ENCODE measurements around the gene FGF21.
"Not testable (repeated sequence)": the region's sequence is repeated elsewhere in the genome, so short reads cannot be mapped to it uniquely, and the experiment has no call there.

FGF21 gene

DNA sequence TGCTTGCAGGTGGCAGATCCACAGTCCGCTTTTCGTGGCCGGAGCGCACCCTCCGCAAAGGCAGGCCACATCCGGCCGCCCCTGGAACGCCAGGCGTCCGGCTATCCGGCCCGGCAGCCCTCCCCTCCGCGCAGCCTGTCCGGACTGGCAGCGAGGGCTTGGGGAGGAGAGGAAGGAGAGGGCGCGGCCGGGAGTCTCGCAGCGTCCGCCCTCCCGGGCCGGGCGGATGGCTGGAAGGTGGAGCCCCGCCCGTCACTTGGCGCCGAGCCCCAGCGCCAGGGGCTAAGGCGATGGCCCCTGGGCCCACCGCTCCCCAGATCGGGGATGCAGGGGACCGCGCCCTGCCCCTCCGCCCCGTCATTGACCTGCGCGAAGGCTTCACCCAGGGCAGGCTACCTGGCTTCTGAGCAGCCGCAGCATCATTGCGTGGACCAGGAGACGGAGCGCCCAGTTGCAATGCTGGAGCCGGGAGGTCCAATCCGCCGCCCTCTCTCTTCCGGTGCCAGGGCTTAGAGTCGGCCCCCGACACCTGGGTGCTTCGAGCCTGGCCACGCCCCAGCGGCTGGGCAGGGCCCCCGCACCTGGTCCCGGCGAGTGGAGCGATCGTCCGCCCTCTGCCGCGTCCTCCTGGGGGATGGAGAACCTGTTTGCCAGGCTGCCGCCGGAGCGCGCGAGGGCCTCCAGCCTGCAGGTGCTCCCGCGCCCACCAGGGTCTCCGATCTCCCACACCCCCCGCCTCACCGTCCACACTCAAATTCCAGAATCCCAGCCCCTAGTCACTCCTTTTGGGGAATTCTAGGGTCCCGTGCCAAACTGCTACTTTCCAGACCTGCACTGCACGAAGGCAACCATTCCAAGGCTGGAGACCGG lies 2.6 kb upstream of the FGF21 start, which contains the start of gene FUT1:
FUT1 (minus strand) TSS at position 146 of the 870 bp plus-strand sequence. CDS start 1,360 bp downstream, outside the sequence.
- no peak for DNase-seq

GRCh38 chr19:48755787-48756186 lies 463 bp downstream of the FGF21 start:
- no peak for DNase-seq

GRCh38 chr19:48756212-48756611 lies 888 bp downstream of the FGF21 start:
- no peak for DNase-seq

DNA sequence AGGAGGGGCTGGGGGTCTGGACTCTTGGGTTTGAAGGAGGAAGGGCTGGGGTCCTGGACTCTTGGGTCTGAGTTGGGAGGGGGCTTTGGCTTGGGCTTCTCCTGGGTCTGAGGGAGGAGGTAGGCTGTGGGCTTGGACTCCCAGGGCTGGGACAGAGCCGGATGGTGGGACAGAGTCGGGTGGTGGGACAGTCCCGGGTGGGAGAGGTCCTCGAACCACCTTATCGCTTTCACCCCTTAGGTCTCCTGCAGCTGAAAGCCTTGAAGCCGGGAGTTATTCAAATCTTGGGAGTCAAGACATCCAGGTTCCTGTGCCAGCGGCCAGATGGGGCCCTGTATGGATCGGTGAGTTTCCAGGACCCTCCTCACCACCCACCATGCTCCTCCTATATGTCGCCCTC lies 1.4 kb downstream of the FGF21 start:
- DNase-seq: no peak

- DNase-seq: no peak
Observed at GRCh38 chr19:48757089-48757675, 1.9 kb downstream of the FGF21 start.

DNA sequence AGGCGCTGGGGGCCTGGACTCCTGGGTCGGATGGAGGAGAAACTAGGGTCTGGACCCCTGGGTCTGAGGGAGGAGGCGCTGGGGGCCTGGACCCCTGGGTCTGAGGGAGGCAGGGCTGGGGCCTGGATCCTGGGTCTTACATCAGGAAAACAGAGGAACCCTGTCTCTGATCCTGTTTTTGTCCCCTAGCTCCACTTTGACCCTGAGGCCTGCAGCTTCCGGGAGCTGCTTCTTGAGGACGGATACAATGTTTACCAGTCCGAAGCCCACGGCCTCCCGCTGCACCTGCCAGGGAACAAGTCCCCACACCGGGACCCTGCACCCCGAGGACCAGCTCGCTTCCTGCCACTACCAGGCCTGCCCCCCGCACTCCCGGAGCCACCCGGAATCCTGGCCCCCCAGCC lies 2.4 kb downstream of the FGF21 start:
- DNase-seq: no peak

DNA sequence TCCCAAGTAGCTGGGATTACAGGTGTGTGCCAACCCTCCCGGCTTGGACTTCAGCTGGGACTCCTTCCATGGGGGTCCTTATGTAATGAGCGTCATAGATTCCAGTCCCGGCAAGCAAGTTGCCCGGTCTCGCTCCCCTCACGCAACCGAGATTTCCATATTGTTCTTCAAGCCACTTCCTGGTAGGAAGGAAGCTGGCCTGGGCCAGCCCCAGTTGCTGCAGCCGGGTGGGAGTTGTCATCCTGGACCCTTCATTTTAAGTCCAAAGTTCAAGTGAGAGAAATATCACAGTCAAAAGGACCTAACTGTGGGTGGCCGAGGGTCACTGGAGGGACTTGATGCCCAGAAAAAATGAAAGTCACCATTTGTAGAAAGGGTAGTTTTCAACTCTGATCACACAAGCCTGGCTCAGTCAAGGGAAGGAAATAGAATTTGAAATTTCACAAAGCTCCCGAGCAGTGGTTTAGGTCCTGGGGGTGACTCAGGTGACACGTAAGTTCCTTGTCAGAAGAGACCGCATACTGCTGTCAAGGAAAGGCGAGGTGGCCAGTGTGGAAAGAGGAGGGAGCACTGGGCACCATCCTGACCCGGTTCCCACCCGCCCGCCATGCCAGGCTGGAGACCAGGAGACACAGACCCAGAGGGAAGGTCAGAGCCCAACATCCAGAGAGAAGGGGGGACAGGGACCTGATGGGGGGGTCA lies 5.3 kb downstream of the FGF21 start:
- no peak for DNase-seq

DNA sequence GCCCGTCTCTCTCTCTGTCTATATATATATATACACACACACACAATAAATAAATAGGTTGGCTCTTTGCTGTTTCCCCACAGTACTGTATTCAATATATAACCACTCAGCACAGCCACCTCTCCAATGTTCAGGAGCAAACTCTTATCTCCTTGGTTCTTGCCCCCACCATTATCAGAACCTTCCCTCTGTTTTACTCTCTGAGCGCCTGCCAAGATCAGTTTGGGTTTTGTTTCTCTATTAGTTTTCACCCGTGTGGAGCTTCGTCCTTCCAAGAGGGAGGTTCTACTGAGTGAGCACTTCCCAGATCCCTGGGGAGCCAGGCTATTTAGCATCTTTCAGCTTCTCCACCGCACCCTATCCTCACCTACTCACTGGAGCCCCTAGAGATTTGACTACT lies 10.5 kb downstream of the FGF21 start:
- DNase-seq: not testable (repeated sequence)

DNA sequence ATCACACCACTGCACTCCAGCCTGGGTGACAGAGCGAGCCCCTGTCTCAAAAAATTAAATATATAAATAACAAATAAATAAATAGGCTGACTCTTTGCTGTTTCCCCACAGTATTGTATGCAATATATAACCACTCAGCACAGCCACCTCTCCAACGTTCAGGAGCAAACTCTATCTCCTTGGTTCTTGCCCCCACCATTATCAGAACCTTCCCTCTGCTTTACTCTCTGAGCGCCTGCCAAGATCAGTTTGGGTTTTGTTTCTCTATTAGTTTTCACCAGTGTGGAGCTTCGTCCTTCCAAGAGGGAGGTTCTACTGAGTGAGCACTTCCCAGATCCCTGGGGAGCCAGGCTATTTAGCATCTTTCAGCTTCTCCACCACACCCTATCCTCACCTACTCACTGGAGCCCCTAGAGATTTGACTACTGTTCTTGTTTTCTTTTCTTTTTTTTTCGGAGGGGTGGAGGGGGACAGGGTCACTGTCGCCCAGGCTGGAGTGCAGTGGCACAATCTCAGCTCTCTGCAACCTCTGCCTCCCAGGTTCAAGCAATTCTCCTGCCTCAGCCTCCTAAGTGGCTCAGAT lies 12.9 kb downstream of the FGF21 start:
- DNase-seq: not testable (repeated sequence)

DNA sequence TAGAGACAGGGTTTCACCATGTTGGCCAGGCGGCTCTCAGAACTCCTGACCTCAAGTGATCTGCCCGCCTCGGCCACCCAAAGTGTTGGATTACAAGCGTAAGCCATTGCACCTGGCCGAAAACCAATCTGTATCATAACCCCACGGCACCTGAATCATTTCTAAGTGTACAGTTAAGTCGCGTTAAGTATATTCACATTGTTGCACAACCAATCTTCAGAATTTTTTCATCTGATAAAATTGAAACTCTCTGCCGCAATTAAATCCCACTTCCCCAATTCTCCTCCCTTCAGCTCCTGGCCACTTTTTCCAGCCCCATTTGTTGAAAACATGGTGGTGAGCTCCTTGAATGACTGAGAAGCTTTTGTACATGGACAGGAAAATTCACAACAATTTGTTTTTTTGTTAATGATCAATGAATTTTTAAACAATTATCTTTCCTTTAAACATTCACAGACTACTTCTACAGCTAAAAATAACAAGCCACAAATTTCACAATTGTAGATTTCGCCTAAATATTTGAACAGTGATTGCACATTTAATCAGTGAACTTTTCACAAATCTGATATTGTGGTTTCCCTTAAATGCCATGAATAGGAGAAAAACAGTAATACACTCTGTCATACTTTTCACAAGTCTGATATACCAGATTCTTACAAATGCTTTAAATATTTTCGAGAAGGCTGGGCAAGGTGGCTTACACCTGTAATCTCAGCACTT lies 13.8 kb downstream of the FGF21 start:
- DNase-seq: no peak

DNA sequence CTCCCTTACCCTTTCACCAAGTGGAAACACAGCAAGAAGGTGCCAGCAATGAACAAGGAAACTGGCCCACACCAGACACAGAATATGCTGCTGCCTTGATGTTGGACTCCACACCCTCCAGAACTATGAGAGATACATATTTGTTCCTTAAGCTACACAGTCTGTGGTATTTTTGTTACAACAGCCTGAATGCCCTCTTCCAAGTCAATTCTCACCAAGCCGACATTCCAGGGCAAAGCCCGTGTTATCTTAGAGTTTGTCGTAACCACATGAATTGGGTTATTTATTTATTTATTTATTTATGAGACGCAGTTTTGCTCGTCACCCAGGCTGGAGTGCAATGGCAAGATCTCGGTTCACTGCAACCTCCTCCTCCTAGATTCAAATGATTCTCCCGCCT lies 14.9 kb downstream of the FGF21 start:
- no peak for DNase-seq

DNA sequence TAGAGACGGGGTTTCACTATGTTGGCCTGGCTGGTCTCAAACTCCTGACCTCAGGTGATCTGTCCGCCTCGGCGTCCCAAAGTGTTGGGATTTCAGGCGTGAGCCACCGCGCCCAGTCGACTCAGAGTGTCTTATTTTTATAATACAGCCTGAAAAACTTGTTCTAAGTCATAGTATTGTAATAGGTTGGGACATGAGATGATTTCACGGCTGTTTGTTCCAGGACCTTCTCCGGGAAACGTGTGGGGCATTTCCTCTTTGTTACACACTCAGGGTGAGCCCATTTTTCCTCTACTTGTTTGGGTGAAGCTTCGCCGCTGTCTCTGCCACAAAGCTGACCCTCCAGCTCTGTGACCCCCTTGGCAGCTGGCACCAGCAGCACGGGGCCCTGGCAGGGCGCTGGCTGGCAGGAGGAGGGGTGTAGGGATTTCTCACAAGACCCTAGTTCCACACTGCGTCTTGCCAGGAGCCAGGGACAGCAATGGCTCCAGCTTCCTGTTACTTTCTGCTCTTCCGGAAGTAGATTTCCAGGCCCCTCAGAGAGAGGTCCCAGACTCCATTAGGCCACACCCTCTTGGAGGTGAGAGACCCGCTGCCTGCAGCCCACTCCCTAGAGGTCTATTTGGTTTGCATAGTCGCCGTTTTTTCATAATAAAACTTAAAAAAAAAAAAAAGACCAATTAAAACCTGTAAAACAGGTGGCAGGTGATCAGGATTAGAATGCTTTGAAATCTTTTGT lies 15.6 kb downstream of the FGF21 start:
- DNase-seq: no peak

- no peak for DNase-seq
Observed at GRCh38 chr19:48772503-48772953, 17.2 kb downstream of the FGF21 start.

- DNase-seq: no peak
Observed at GRCh38 chr19:48777139-48777538, 21.8 kb downstream of the FGF21 start.

GRCh38 chr19:48777720-48778119 lies 22.4 kb downstream of the FGF21 start:
- no peak for DNase-seq

GRCh38 chr19:48779636-48780035 lies 24.3 kb downstream of the FGF21 start:
- no peak for DNase-seq

GRCh38 chr19:48780631-48781391 lies 25.5 kb downstream of the FGF21 start:
- DNase-seq: no peak

DNA sequence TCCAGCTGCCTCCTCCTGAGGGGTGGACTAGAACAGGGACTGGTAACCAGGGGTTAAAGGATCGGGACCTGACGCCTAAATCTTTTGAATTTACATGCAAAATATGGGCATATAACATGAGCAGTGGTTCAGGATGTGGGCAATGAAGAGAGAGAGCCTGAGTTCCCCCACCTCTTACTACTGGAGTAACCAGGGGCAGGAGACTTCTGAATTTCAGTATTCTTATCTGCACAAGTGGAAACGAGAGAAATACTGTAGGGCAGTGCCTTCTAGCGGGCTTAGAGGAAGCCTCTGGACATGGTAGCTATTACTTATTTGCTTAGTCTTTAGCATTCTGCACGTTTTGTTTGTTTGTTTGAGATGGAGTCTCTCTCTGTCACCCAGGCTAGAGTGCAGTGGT lies 29.2 kb downstream of the FGF21 start:
- DNase-seq: no peak

DNA sequence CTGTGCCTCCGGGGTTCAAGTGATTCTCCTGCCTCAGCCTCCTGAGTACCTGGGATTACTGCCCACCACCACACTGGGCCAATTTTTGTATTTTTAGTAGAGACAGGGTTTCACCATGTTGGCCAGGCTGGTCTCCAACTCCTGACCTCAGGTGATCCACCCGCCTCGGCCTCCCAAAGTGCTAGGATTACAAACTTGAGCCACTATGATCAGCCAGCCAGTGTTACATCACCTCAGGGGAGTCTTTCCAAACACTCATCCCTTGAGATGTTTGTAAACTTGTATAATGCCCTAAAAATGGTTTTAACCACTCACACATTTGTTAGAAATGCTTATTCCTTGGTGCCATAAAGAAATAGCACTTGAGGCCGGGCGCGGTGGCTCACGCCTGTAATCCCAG lies 31.1 kb downstream of the FGF21 start:
- not testable (repeated sequence) for DNase-seq

DNA sequence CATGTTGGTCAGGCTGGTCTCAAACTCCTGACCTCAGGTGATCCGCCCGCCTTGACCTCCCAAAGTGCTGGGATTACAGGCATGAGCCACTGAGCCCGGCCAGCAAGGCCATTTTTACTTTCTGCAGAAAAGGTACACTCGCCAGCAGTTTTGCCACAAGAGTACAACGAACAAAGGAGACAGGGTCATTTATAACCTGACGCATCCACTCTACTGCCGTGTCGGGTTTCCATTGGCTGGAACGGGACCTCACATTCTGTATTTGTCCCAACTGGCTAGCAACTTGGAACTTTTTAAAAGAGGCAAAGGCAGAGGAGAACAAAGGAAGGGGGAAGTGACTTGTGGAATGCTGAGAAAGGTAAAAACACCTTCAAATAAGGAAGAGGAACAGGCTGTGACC lies 32.0 kb downstream of the FGF21 start:
- not testable (repeated sequence) for DNase-seq

DNA sequence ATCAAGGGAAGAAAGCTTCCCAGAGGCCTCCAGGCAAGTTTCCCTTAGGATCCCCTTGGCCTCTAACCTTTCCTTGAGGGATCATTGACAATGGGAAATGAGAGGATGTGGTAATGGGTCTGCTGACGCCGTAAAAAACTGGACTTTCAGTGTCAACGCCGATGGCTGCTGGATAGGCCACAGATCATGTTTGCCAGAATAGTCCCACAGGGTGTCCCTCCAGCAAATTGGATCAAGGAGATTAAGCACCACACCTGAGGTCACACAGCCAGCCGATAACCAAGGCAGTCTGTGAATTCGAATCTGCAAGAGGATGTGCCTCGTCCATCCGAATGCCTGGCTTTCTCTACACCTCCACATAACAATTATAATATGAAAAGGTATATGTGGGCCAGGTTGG lies 37.9 kb downstream of the FGF21 start:
- no peak for DNase-seq
